T-cell (primary cell): ENCODE data around the gene ATP6V0A4. TPM values are rescaled to one million over a fixed set of nuclear protein-coding genes. Genes with fewer than 3 reads are reported as not detected.

Source experiments
- ATAC-seq, 4 experiments: fragments of 200-7000 bp in 3 of 4; fragments of 150-1000 bp in 1 of 4; cut with Tn5 transposase; replicated peaks in 1 of 4; 1 replicate in 3 of 4; 2 replicates in 1 of 4; pipeline ENCODE4 v1.10.0; 2021; ENCODE audit warnings: moderate library complexity in 3 of 4, mild to moderate bottlenecking in 2 of 4, moderate number of reproducible peaks in 1 of 4
- CTCF ChIA-PET, 2 donors: fragments of 300-600 bp; sonication (Branson Sonifier 250); formaldehyde crosslinking; loops; one replicate each; lab custom pipeline; 2022; ENCODE audit warnings: antibody characterized with exemption in 2 of 2; lab: Charles Lee
- POLR2A ChIA-PET, 2 donors: fragments of 300-600 bp; sonication (Branson Sonifier 250); formaldehyde crosslinking; loops; one replicate each; lab custom pipeline; 2022; ENCODE audit warnings: antibody characterized with exemption in 2 of 2; lab: Charles Lee
- DNase-seq, 35 experiments: peaks; one replicate each; pipeline versions ENCODE4 v3.0.0 to v3.0.0-alpha.2; 2013 to 2023
- H3K27ac ChIP-seq: one replicate; pipeline ENCODE4 v1.5.1; 2013; ENCODE audit warnings: low read length
- H3K27me3 ChIP-seq, 2 experiments: replicated peaks in 1 of 2; 1 replicate in 1 of 2; 2 replicates in 1 of 2; pipeline versions ENCODE4 v1.6.1 to v1.7.0; 2013; ENCODE audit warnings: low read length in 1 of 2, mixed read lengths in 1 of 2; ENCODE audit not compliant: control insufficient read depth in 2 of 2, insufficient read depth in 2 of 2; ENCODE audit errors: extremely low read depth in 1 of 2
- H3K36me3 ChIP-seq, 2 donors: 1 replicate in 1 of 2; 2 replicates in 1 of 2; pipeline versions ENCODE4 v1.6.1 to v1.7.0; 2013; ENCODE audit warnings: low read length in 1 of 2; ENCODE audit not compliant: control insufficient read depth in 2 of 2, insufficient read depth in 1 of 2; ENCODE audit errors: extremely low read depth in 1 of 2
- H3K4me1 ChIP-seq, 2 experiments: 1 replicate in 1 of 2; 2 replicates in 1 of 2; pipeline versions ENCODE4 v1.6.1 to v1.7.0; 2013; ENCODE audit warnings: low read length in 2 of 2, mixed read lengths in 1 of 2; ENCODE audit not compliant: insufficient read depth in 2 of 2, control insufficient read depth in 1 of 2; ENCODE audit errors: extremely low read depth in 1 of 2
- H3K4me3 ChIP-seq, 2 donors: 1 replicate in 1 of 2; 2 replicates in 1 of 2; pipeline versions ENCODE4 v1.5.1 to v1.7.0; 2013; ENCODE audit warnings: mild to moderate bottlenecking in 2 of 2, low read length in 1 of 2, moderate library complexity in 1 of 2; ENCODE audit not compliant: control insufficient read depth in 1 of 2; ENCODE audit errors: extremely low read depth in 1 of 2
- H3K9me3 ChIP-seq: 2 replicates; pipeline ENCODE4 v1.7.0; 2013
- H3K27ac Mint-ChIP-seq, 2 donors: one replicate each; pipeline ENCODE4 v1.8.0; 2020 to 2021; ENCODE audit warnings: mild to moderate bottlenecking in 2 of 2, mixed read lengths in 2 of 2
- H3K27me3 Mint-ChIP-seq, 2 donors: one replicate each; pipeline ENCODE4 v1.8.0; 2021 to 2022; ENCODE audit warnings: mixed read lengths in 2 of 2
- H3K36me3 Mint-ChIP-seq: one replicate; pipeline ENCODE4 v1.8.0; 2021; ENCODE audit warnings: mixed read lengths
- H3K4me1 Mint-ChIP-seq, 3 donors: one replicate each; pipeline ENCODE4 v1.8.0; 2020 to 2022; ENCODE audit warnings: mixed read lengths in 3 of 3, mild to moderate bottlenecking in 1 of 3
- H3K4me3 Mint-ChIP-seq, 3 donors: one replicate each; pipeline ENCODE4 v1.8.0; 2020 to 2022; ENCODE audit warnings: mild to moderate bottlenecking in 3 of 3, mixed read lengths in 3 of 3, moderate library complexity in 3 of 3
- H3K9me3 Mint-ChIP-seq, 3 donors: one replicate each; pipeline ENCODE4 v1.8.0; 2020 to 2022; ENCODE audit warnings: mixed read lengths in 3 of 3
- WGBS: methylation state at CpG from one replicate; pipeline ENCODE4 v1.1.5; 2013; ENCODE audit warnings: missing lambda C conversion rate; ENCODE audit not compliant: insufficient coverage; 5-methylcytosine and 5-hydroxymethylcytosine counted together
- total RNA-seq, 35 experiments: library from RNA in 6 of 35; stranded (reverse) in 6 of 35; fragments of 120-200 nt in 1 of 35; gene quantifications; one replicate each; pipeline versions ENCODE4 v1.2.1 to v1.2.4 and lab custom pipeline; 2013 to 2026

Gene ATP6V0A4
- total RNA-seq, 5 donors from 2014 or later (not counting 1 experiment from before 2014, with no cell fraction given): not detected

DNA sequence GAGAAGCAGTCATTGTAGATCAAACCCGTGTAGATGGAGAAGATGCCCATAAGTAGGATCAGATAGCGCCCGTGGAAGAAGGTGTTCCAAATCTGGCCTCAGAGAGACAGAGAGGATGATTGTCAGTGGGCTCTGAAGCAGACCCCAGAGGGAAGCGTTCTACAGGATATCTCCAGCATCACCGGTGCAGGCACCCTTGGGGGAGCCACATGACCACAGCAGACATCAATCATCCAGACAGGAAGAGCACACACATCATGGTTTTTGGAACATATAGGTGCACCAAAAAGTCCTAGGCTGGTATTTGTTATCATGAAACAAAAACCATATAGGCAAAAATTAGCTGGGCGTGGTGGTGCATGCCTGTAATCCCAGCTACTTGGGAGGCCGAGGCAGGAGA lies 52.8 kb downstream of the ATP6V0A4 start:
- ChIA-PET CTCF (no interaction called here), POLR2A (interaction anchor here in 1 of 2 donors (0.6 kb wide), 1 partner anchor 8 kb away, joined by 7 read pairs; no protein-coding TSS in a partner anchor)
- ATAC-seq (peak in 3 of 4 experiments; percentile 41 to 58 (median 54)), DNase-seq (no peak)
- no peaks in the 10 kb centered on the region for H3K36me3 Mint-ChIP-seq
- H3K9me3 ChIP-seq: no peaks in the 10 kb centered on the region
- H3K36me3 ChIP-seq: no peaks in the 10 kb centered on the region
- no peak overlapping the region for H3K27ac ChIP-seq
- no peak overlapping the region for H3K4me3 Mint-ChIP-seq
- H3K4me3 ChIP-seq: no peak overlapping the region
- no peaks in the 10 kb centered on the region for H3K9me3 Mint-ChIP-seq
- H3K4me1 Mint-ChIP-seq: peaks cover 25 to 29% (median 26%) of the 10 kb centered on the region in 3 donors
- H3K4me1 ChIP-seq: peaks cover 0 to 2% of the 10 kb centered on the region in 2 experiments
- WGBS: 84% methylated on average over 3 of the region's 7 CpGs
- no peaks in the 10 kb centered on the region for H3K27me3 Mint-ChIP-seq
- H3K27me3 ChIP-seq: no peaks in the 10 kb centered on the region
- H3K27ac Mint-ChIP-seq: peak overlapping the region in 1 of 2 donors; percentile 44

- DNase-seq (no peak), ATAC-seq (no peak)
- Histone ChIP-seq H3K4me1 (no peaks in the 10 kb centered on the region), H3K27ac (no peak overlapping the region), H3K9me3 (no peaks in the 10 kb centered on the region), H3K36me3 (no peaks in the 10 kb centered on the region), H3K4me3 (no peak overlapping the region), H3K27me3 (no peaks in the 10 kb centered on the region)
- H3K27me3 Mint-ChIP-seq: no peaks in the 10 kb centered on the region
- H3K4me3 Mint-ChIP-seq: no peak overlapping the region
- peaks cover 0 to 4% (median 2%) of the 10 kb centered on the region in 3 donors for H3K9me3 Mint-ChIP-seq
- no peaks in the 10 kb centered on the region for H3K36me3 Mint-ChIP-seq
- POLR2A ChIA-PET: no interaction called here
- no peak overlapping the region for H3K27ac Mint-ChIP-seq
- peaks cover 10 to 19% (median 16%) of the 10 kb centered on the region in 3 donors for H3K4me1 Mint-ChIP-seq
- CTCF ChIA-PET: no interaction called here
- 92% methylated on average over 2 of the region's 5 CpGs for WGBS
Observed at GRCh38 chr7:138741453-138741735, 56.6 kb downstream of the ATP6V0A4 start.

DNA sequence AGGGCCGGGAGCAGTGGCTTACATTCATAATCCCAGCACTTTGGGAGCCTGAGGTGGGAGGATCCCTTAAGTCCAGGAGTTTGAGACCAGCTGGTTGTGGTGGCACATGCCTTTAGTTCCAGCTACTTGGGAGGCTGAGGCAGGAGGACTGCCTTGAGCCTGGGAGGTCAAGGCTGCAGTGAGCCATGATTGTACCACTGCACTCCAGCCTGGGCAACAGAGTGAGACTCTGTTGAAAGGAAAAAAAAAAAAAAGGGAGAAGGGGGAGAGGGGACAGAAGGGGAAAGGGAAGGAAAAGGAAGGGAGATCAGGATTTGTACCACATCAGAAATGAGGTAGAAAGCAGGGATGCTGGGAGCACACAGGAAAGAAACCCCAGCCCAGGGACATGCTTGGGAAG lies 58.1 kb downstream of the ATP6V0A4 start:
- DNase-seq: no peak
- no peak for ATAC-seq
- Histone ChIP-seq H3K4me1 (no peaks in the 10 kb centered on the region), H3K27ac (no peak overlapping the region), H3K27me3 (no peaks in the 10 kb centered on the region), H3K9me3 (no peaks in the 10 kb centered on the region), H3K36me3 (no peaks in the 10 kb centered on the region), H3K4me3 (no peak overlapping the region)
- Mint-ChIP-seq H3K27me3 (no peaks in the 10 kb centered on the region), H3K27ac (no peak overlapping the region), H3K36me3 (no peaks in the 10 kb centered on the region), H3K4me1 (peaks cover under 1 to 10% (median 9%) of the 10 kb centered on the region in 3 donors), H3K9me3 (peaks cover 0 to 4% (median 2%) of the 10 kb centered on the region in 3 donors), H3K4me3 (no peak overlapping the region)
- POLR2A ChIA-PET: no interaction called here
- CTCF ChIA-PET: interaction anchor here (1.7 to 2.7 kb wide), 2 partner anchors 9 to 579 kb away, joined by 4 to 95 read pairs; no protein-coding TSS in a partner anchor
- no CpG with 5 or more reads among the region's 1 CpG for WGBS

- ATAC-seq (peak; percentile 87 to 96 (median 88)), DNase-seq (peak; percentile 66 to 90 (median 78))
- Mint-ChIP-seq H3K9me3 (peaks cover 0 to 4% (median 2%) of the 10 kb centered on the region in 3 donors), H3K36me3 (no peaks in the 10 kb centered on the region), H3K4me3 (no peak overlapping the region), H3K4me1 (peaks cover 0 to 10% (median 9%) of the 10 kb centered on the region in 3 donors), H3K27me3 (no peaks in the 10 kb centered on the region), H3K27ac (no peak overlapping the region)
- Histone ChIP-seq H3K27me3 (no peaks in the 10 kb centered on the region), H3K36me3 (no peaks in the 10 kb centered on the region), H3K27ac (no peak overlapping the region), H3K4me3 (no peak overlapping the region), H3K9me3 (no peaks in the 10 kb centered on the region), H3K4me1 (no peaks in the 10 kb centered on the region)
- ChIA-PET POLR2A (no interaction called here), CTCF (interaction anchor here (0.5 to 2.7 kb wide), 32 partner anchors 9 to 837 kb away, joined by 3 to 95 read pairs (median 4); no protein-coding TSS in a partner anchor)
- 3% methylated on average over 4 of the region's 14 CpGs for WGBS
Observed at GRCh38 chr7:138738551-138739335, 59.3 kb downstream of the ATP6V0A4 start.

- no peak overlapping the region for H3K27ac Mint-ChIP-seq
- H3K4me3 Mint-ChIP-seq: no peak overlapping the region
- Histone ChIP-seq H3K9me3 (no peaks in the 10 kb centered on the region), H3K4me3 (no peak overlapping the region), H3K27ac (no peak overlapping the region), H3K27me3 (no peaks in the 10 kb centered on the region), H3K4me1 (no peaks in the 10 kb centered on the region), H3K36me3 (no peaks in the 10 kb centered on the region)
- no peaks in the 10 kb centered on the region for H3K27me3 Mint-ChIP-seq
- ATAC-seq (no peak), DNase-seq (no peak)
- ChIA-PET CTCF (interaction anchor here (0.6 to 2.7 kb wide), 24 partner anchors 10 to 836 kb away, joined by 3 to 95 read pairs (median 4); no protein-coding TSS in a partner anchor), POLR2A (interaction anchor here (0.6 to 0.7 kb wide), 2 partner anchors 7 to 576 kb away, joined by 6 to 7 read pairs; no protein-coding TSS in a partner anchor)
- WGBS: no CpG with 5 or more reads among the region's 3 CpGs
- H3K9me3 Mint-ChIP-seq: peaks cover 0 to 4% (median 2%) of the 10 kb centered on the region in 3 donors
- H3K36me3 Mint-ChIP-seq: no peaks in the 10 kb centered on the region
- H3K4me1 Mint-ChIP-seq: peaks cover 0 to 12% (median 11%) of the 10 kb centered on the region in 3 donors
Observed at GRCh38 chr7:138738114-138738513, 59.9 kb downstream of the ATP6V0A4 start.

DNA sequence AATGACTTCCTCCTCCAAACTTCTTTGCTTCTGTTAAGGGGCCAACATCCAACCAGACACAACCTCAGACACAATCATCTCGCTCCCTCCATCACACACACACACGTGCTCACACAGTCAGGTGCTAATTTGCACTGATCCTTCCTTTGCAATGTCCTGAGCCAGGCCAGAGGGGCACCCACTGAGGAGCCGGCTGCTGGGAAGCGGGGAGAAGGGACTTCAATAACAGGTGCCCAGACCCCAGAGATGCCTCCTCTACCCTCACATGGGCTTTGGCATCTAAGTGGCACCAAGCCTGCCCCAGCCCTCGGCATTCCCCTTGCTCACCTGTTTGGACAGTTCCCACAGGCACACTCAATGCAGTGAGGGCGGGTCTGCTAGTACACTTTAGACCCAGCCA lies 62.6 kb downstream of the ATP6V0A4 start:
- H3K27ac ChIP-seq: no peak overlapping the region
- no peaks in the 10 kb centered on the region for H3K9me3 ChIP-seq
- Mint-ChIP-seq H3K27me3 (no peaks in the 10 kb centered on the region), H3K4me3 (no peak overlapping the region), H3K27ac (peak overlapping the region in 1 of 2 donors; percentile 12), H3K4me1 (peaks cover 0 to 14% (median 11%) of the 10 kb centered on the region in 3 donors), H3K36me3 (no peaks in the 10 kb centered on the region), H3K9me3 (peaks cover 0 to 4% (median 2%) of the 10 kb centered on the region in 3 donors)
- CTCF ChIA-PET: no interaction called here
- H3K4me1 ChIP-seq: no peaks in the 10 kb centered on the region
- no peak for ATAC-seq
- DNase-seq: no peak
- POLR2A ChIA-PET: no interaction called here
- 62% methylated on average over 6 of the region's 6 CpGs for WGBS
- H3K36me3 ChIP-seq: no peaks in the 10 kb centered on the region
- H3K4me3 ChIP-seq: no peak overlapping the region
- no peaks in the 10 kb centered on the region for H3K27me3 ChIP-seq
